ENCODE results near the gene LARGE1. TPM values are rescaled to one million over a fixed set of nuclear protein-coding genes. Genes with fewer than 3 reads are reported as not detected.

The LARGE1 gene
- total and polyA plus RNA-seq, 2 of the 8 experiments (the other 6 are each of a cell fraction or from before 2014, with no cell fraction given), result 43.7 to 83.0 TPM

DNA sequence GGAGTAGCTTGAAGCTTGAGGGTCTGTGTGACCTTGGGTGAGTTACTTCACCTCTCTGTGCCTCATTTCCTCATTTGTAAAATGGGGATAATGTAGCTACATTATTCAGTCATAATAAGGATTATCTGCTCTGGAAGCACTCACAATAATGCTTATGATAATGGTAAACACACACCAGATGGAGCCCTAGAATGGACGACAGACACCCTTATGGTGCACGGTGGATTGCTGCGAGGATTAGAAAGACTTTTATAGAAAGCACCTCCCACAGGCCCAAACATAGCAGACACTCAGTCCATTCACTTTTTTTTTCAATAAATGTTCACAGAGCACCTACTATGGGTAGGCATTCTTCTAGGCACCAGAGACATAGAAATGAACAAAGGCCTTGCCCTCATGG is 53.8 kb downstream of the LARGE1 start (continued):
- TF ChIP-seq, protein P1, sequence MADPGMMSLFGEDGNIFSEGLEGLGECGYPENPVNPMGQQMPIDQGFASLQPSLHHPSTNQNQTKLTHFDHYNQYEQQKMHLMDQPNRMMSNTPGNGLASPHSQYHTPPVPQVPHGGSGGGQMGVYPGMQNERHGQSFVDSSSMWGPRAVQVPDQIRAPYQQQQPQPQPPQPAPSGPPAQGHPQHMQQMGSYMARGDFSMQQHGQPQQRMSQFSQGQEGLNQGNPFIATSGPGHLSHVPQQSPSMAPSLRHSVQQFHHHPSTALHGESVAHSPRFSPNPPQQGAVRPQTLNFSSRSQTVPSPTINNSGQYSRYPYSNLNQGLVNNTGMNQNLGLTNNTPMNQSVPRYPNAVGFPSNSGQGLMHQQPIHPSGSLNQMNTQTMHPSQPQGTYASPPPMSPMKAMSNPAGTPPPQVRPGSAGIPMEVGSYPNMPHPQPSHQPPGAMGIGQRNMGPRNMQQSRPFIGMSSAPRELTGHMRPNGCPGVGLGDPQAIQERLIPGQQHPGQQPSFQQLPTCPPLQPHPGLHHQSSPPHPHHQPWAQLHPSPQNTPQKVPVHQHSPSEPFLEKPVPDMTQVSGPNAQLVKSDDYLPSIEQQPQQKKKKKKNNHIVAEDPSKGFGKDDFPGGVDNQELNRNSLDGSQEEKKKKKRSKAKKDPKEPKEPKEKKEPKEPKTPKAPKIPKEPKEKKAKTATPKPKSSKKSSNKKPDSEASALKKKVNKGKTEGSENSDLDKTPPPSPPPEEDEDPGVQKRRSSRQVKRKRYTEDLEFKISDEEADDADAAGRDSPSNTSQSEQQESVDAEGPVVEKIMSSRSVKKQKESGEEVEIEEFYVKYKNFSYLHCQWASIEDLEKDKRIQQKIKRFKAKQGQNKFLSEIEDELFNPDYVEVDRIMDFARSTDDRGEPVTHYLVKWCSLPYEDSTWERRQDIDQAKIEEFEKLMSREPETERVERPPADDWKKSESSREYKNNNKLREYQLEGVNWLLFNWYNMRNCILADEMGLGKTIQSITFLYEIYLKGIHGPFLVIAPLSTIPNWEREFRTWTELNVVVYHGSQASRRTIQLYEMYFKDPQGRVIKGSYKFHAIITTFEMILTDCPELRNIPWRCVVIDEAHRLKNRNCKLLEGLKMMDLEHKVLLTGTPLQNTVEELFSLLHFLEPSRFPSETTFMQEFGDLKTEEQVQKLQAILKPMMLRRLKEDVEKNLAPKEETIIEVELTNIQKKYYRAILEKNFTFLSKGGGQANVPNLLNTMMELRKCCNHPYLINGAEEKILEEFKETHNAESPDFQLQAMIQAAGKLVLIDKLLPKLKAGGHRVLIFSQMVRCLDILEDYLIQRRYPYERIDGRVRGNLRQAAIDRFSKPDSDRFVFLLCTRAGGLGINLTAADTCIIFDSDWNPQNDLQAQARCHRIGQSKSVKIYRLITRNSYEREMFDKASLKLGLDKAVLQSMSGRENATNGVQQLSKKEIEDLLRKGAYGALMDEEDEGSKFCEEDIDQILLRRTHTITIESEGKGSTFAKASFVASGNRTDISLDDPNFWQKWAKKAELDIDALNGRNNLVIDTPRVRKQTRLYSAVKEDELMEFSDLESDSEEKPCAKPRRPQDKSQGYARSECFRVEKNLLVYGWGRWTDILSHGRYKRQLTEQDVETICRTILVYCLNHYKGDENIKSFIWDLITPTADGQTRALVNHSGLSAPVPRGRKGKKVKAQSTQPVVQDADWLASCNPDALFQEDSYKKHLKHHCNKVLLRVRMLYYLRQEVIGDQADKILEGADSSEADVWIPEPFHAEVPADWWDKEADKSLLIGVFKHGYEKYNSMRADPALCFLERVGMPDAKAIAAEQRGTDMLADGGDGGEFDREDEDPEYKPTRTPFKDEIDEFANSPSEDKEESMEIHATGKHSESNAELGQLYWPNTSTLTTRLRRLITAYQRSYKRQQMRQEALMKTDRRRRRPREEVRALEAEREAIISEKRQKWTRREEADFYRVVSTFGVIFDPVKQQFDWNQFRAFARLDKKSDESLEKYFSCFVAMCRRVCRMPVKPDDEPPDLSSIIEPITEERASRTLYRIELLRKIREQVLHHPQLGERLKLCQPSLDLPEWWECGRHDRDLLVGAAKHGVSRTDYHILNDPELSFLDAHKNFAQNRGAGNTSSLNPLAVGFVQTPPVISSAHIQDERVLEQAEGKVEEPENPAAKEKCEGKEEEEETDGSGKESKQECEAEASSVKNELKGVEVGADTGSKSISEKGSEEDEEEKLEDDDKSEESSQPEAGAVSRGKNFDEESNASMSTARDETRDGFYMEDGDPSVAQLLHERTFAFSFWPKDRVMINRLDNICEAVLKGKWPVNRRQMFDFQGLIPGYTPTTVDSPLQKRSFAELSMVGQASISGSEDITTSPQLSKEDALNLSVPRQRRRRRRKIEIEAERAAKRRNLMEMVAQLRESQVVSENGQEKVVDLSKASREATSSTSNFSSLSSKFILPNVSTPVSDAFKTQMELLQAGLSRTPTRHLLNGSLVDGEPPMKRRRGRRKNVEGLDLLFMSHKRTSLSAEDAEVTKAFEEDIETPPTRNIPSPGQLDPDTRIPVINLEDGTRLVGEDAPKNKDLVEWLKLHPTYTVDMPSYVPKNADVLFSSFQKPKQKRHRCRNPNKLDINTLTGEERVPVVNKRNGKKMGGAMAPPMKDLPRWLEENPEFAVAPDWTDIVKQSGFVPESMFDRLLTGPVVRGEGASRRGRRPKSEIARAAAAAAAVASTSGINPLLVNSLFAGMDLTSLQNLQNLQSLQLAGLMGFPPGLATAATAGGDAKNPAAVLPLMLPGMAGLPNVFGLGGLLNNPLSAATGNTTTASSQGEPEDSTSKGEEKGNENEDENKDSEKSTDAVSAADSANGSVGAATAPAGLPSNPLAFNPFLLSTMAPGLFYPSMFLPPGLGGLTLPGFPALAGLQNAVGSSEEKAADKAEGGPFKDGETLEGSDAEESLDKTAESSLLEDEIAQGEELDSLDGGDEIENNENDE (IDR thresholded peaks at IDR 0.05; ENCODE audit: insufficient replicate concordance, low read length), result no peak
- TF ChIP-seq BCL11A (IDR thresholded peaks at IDR 0.05; ENCODE audit: low read depth in 2 of 2, low read length in 2 of 2) (no peak), PHF8 (conservative IDR thresholded peaks at IDR 0.05; ENCODE audit: low read depth, low read length) (no peak), CBX8 (IDR thresholded peaks at IDR 0.05; ENCODE audit: borderline replicate concordance, low read depth, low read length) (no peak), EGR1 (IDR thresholded peaks at IDR 0.05; ENCODE audit: borderline replicate concordance, low read depth, low read length) (no peak), CHD1 (IDR thresholded peaks at IDR 0.05; ENCODE audit: low read depth, low read length) (no peak), SUZ12 (IDR thresholded peaks at IDR 0.05; ENCODE audit: low read length) (no peak)
